ENCODE results near the gene CNTN5. TPM values are rescaled to one million over a fixed set of nuclear protein-coding genes. Genes with fewer than 3 reads are reported as not detected.

The CNTN5 gene
- polyA plus RNA-seq, 1 donor, result 4.2 TPM

DNA sequence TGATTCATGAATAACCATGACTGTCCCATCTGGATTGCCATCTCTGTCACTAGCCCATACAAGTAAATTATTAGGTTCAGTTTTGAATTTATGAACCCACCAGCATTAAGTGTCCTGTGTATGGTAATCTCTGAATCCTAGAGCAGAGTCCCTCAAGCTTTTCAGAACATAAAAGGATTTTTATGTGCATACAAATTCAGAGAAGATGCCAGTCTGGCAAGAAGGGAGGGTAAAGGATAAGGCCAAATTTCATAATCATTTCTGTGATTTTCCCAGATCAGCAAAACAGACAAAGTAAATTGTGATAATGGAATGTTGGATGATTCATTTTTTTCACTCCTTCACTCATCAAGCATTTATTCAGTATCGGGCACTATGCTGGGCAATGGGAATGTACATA is 1295.2 kb downstream of the CNTN5 start:
- DNase-seq (ENCODE audit: low read depth), result no peak

DNA sequence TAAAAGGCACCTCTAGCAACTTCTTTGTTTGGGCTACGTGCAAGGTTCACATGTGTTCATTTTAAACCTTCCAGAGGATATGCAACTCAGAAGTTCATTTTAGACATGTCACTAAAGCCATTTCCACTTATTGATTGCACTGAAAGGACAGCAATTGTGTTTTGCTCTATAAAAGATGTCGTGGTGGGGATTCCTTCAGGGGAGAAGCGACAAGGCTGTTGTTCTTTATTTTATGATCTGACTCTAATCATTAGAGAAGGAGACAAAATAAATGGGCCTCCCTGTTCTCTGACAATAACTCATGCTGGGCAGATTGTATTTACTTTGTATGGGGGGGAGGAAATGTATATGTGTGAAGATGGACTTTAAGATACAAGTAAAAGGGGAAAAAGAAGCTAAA is 1296.2 kb downstream of the CNTN5 start:
- DNase-seq (ENCODE audit: low read depth), result no peak

DNA sequence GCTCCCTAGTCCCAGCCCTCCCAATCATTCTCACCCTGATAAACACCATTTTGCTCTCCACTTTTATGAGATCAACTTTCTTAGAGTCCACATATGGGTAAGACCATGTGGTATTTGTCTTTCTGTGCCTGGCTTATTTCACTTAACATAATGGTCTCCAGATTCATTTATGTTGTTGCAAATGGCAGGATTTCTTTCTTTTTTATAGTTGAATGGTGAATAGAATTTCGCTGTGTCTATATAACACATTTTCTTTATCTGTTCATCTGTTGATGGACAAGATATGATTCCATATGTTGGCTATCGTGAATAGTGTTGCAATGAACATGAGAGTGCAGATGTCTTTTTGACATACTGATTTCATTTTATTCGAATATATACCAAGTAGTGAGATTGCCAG is 1298.9 kb downstream of the CNTN5 start:
- no peak for DNase-seq (ENCODE audit: low read depth)

DNA sequence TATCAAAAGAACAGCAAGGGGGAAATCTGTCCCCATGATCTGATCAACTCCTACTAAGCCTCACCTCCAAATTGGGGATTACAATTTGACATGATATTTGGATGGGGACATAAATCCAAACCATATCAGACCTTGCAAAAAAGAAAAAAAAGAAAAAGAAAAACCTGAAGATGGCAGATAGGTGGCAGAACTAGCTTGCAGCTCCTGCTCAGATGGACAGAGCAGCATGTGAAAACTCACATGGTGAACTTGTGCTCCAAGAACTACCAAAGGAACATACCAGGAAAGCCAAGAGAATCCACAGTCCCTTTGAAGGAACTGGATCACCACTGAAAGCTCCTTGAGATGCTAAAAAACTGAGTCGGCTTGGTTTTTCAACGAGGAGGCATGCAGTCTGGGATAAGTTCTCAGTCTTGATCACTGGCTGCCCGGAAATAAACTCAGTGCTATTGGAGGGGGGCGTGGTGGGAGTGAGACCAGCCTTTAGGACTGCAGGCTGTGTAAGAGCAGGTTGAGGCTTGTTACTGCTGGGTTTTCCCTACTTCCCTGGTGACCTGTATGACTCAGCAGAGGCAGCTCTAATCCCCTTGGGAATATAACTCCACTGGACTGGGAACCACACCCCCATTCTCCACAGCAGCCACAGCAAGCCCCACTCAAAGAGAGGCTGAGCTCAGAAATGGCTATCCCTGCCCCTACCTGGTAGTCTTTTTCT is 1308.0 kb downstream of the CNTN5 start:
- DNase-seq (ENCODE audit: low read depth), result no peak

DNA sequence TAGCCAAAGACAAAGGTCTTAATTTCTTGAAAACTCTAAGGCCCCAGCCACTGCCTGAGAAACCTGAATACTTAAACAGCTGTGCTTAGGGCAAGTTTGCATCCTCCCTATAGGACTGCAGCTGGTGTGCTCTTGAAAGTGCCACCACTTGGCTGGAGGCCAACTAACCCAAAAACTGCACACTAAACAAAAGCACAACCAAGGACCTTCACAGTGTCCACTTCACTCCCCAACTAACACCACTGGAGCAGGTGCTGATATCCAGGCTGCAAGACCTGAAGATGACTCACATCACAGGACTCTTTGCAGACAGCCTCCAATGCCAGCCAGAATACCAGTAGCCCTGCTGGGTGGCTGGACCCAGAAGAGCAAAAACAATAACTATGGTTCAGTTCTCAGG is 1308.6 kb downstream of the CNTN5 start:
- DNase-seq (ENCODE audit: low read depth), result no peak

DNA sequence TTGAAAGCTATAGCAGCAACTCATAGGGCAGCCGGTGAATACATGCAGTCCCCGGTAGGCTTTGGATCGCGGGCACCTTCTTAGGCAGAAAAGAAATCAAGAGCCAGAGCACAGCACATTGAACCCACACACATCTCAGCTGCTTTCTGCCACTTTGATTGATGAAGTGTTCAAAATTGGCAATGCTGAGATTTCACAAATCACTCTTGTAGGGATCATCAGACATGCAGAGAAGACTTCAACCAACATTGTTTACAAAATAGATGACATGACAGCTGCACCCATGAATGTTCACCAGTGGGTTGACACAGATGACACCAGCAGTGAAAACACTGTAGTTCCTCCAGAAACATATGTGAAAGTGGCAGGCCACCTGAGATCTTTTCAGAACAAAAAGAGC is 1316.1 kb downstream of the CNTN5 start:
- no peak for DNase-seq (ENCODE audit: low read depth)

DNA sequence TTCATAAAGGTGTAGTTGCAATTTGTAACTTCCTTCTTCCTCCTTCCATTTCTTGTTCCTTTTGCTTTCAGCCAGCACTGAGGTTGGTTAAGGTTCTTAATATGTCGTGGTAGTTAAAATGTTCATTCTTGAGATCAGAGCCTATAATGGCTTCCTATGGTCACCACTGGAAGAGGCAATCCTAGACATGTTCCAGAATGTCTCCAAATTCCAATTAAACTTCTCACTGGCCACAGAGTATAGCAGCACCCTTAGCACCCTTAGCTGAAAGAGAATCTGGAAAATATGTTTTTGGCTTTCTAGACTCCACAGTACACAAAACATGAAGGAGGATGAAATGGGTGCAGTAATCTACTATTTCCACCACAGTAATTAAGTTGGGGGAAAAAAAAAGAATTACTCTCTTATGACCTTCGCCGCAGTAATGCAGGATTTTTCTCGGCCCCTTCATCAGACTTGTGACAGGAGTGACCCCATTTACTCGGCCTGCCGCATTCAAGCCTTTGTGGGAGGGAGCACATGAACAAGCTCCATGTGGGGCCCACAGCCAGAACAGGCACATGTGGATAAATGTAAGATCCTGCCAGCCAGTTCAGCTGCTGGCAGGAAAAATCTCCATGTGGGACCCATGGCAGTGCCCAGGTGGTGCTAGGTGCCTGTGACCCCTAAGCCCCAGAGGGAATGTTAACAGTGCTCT is 1317.5 kb downstream of the CNTN5 start:
- DNase-seq (ENCODE audit: low read depth), result no peak

DNA sequence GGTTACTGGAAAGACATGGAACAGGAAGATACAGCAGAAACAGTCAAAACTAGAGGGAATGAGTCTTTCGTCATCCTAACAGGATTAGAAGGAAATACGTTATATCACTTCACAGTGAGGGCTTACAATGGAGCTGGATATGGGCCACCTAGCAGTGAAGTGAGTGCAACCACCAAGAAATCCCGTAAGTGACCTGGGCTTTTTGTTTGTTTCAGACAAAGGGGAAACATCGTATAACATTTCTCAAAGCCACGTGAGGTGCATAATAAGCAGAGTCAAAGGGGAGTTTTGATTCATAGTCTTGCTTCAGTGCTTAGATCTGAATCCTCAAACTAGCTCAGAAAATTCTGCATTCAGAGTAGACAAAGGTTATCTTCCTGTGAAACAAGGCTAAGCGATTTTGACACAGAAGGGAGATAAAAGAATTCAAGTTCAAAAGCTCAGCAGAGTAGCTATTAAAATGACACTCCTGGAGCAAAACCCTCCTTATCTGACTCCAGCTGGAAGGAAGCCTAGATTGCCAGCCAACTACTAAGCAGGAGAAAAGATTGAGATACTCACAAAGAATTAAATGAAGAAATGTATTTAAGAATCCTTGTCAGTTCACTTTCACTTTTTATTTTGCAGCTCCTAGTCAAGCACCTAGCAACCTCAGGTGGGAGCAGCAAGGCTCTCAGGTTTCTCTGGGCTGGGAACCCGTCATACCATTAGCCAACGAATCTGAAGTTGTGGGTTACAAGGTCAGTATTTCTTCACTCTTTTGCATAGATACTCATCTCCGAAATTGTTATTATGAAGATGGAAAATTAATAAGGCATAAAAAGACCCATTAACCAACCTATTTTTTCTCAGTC is 1319.9 kb downstream of the CNTN5 start:
- no peak for DNase-seq (ENCODE audit: low read depth)

DNA sequence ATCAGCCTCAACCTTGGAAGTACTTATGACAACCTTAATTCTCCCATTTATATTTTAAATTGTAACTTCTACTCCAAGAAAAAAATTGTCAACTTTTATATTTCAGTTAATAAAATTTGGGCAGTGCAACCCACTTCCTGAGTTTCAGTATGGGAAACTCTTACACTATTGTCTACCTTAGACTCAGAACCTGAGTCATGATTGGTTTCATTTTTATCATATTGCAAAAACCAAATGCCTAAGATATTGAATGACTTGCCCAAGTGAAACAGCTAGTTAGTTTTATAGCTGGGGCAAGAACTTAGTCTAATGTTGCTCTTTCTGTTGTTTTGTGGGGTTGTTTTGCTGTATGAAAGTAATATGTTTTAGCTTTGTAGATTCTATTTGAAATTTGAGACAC is 1332.3 kb downstream of the CNTN5 start:
- no peak for DNase-seq (ENCODE audit: low read depth)

DNA sequence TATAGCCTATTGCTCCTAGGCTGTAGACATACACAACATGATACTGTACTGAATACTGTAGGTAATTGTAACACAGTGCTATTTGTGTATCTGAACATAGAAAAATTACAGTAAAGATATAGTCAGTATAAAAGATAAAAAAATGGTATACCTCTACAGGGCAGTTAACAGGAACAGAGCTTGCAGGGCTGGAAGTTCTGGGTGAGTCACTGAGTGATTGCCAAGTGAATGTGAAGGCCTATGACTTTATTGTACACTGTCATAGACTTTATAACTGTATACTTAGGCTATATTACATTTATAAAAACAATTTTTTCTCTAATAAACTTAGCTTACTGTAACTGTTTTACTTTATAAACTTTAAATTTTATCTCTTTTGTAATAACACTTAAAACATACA is 1334.0 kb downstream of the CNTN5 start:
- no peak for DNase-seq (ENCODE audit: low read depth)

DNA sequence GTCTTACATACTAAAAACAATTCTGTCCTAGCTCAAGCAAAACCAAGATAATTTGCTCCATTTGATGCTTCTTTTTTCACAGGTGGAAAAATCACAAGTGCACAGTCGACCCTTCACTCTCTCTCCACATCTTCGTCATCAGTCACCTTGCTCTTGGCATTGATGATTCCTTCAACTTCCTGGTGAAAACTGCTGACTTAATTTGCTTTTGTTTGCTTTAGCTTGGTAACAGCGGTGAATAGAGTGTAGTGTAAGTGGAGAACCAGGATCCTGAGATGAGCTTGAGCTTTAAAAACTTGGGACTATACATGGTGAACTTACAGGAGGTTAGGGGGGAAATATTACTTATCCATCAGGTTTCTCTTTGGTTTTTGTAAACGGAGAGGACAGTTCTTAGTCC is 1335.3 kb downstream of the CNTN5 start:
- no peak for DNase-seq (ENCODE audit: low read depth)

DNA sequence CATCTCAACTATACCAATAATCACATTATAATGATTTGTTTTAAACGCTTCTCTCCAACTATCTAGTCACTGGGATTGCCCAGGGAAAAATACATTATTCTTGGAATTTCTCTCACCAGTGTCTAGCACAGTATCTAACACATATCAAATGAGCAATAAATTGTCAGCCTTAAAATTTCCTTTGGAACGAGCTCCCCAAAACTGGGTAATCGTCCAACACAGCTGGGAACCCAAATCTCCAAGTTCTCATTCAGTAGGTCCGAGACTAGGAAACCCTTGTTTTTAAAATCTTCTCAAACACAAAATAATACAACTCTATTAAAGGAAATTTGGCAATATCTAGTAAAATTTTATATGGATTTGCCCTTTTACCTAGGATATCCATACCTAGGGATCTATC is 1338.5 kb downstream of the CNTN5 start:
- peak; percentile 58 for DNase-seq (ENCODE audit: low read depth)

DNA sequence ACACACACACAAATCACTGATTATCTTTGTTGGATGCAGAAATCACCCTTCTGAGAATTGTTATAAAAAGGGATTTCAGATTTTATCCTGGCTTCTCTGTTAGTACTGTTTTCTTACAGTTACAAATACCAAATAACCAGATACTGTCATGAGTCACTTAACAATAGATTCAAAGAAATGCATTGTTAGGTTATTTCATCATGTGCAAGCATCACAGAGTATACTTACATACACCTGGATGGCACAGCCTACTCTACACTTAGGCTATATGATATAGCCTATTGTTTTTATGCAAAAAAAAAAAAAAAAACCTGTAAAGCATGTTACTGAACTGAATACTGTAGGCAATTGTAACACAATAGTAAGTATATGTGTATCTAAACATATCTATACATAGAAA is 1347.1 kb downstream of the CNTN5 start:
- no peak for DNase-seq (ENCODE audit: low read depth)

DNA sequence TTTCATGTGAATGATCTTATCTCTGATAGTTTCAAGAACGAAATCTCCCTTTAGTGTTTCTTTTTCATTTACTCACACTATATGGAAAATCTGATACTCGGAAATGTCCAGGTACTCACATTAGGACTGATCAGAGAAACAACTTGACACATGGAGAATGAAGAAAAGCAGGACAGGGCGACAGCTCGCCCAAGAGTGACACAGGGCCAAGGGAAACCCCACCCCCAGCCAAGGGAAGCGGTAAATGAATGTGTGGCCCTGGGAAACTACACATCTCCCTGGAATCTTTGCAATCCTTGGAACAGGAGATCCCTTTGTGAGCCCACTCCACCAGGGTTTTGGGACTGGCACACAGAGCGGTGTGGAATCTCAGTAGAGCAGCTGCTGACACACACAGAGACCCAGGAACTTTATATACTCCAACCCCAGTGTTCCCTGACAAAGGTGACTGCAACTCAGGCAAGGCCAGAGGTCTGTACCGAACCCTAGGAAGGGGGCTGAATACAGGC is 1362.7 kb downstream of the CNTN5 start:
- no peak for DNase-seq (ENCODE audit: low read depth)

DNA sequence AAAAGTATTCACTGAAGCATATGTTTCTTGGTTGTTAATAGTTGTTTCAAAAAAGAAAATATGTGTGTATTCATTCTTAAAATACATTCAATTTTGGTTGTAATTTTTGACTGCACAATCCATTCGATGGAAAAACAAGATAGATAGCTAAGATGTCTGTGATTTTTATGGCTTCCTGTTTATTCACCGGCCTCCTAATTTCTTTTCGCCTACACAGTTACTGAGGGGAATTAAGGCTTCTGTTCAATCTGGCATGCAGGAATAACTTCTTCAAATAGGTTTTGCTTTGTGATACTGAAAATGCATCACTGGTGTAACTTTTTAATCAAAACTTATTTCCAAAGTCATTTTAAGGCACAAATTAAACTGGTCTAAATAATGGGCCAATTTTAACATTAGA is 1375.5 kb downstream of the CNTN5 start:
- no peak for DNase-seq (ENCODE audit: low read depth)

DNA sequence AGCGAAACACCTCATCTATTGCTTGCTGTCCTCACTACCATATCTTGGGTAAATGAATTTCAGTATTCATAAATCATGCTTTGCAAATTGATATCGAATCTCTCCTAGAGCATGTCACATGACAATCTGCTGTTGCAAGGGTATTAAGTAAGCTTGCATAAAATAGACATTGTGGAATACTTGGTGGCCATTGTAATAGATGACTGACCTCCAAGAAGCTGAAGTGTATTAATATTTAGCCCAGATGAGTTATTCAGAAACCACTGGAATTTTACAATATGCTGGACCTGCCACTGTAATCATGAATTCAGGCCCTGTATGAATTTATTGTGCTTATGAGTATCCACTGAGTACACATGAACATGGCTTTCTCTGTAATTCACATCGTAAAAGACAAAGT is 1376.7 kb downstream of the CNTN5 start:
- no peak for DNase-seq (ENCODE audit: low read depth)

DNA sequence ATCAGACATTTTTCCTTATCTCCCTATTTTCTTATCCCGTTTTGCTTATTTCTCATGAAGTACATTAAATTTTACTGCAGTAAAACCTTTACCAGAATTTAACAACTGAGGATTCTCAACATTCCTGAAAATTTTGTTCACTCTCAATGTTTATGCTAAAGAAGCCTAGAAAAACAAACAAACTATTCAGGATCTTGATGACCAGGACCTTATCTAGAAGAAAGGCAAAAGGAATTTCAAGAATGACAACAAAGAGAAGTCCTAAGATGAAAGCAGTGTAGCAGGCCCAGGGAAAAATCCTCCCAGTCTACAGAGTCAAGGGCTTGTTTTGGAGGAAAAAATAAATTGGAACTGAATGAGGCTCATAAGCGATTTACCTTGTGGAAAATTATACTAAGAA is 1383.1 kb downstream of the CNTN5 start:
- no peak for DNase-seq (ENCODE audit: low read depth)

DNA sequence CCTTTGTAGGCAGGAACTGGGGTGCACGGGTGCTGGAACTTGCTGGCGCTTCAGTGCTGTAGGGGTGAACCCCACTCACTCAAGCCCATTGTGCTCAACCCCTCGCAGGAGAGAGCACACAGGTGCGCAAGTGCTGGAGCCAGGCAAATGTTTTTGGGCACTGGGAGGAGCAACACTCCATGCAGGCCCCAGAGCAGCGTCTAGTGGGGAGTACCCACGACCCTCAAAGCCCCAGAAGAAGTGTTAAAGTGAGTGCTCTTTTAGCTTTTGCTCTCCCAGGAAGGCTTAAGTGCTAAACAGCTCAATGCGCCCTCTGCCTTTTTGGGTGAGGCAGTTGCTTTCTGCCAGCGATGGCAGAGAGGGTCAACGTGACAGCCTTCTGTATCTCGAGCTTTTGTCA is 1384.2 kb downstream of the CNTN5 start:
- no peak for DNase-seq (ENCODE audit: low read depth)

Measured in forelimb muscle (tissue), 1 donor.